ENCODE results near the gene RAMP3.

Gene RAMP3

GRCh38 chr7:45223728-45224630, 66.4 kb downstream of the RAMP3 start:
- no peak for DNase-seq

GRCh38 chr7:45224832-45225231, 67.2 kb downstream of the RAMP3 start:
- no peak for DNase-seq

- DNase-seq, result no peak
Observed at GRCh38 chr7:45225311-45225947, 67.8 kb downstream of the RAMP3 start.

GRCh38 chr7:45225948-45226335, 68.4 kb downstream of the RAMP3 start:
- DNase-seq, result no peak

GRCh38 chr7:45229156-45229920, 71.7 kb downstream of the RAMP3 start:
- no peak for DNase-seq

- no peak for DNase-seq
Observed at GRCh38 chr7:45230083-45230482, 72.5 kb downstream of the RAMP3 start.

- DNase-seq, result no peak
Observed at GRCh38 chr7:45230611-45231165, 73.1 kb downstream of the RAMP3 start.

- DNase-seq, result no peak
Observed at GRCh38 chr7:45233249-45233775, 75.7 kb downstream of the RAMP3 start.
